ENCODE results near the gene SNHG17.
"Not testable (repeated sequence)": the region's sequence is repeated elsewhere in the genome, so short reads cannot be mapped to it uniquely, and the experiment has no call there.

SNHG17 gene

DNA sequence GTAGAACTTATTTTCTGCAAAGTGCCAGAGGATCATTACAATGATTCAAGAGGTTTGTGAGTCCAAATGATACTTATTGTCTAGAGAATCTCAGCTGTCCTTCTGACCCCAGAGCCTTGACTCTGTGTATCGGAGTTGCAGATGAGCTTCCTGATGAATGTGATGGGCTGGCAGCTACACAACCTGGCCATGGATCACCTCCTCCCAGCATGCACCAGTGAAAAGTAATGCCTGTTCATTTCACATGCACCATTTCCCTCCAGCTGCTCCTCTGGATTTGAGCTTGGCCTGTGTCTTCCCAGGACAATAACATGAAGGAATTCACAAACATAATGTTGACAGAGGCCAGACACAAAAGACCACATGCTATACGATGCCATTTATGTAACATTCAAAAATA, 30.0 kb downstream of the SNHG17 start:
- no peak for DNase-seq (ENCODE audit: low read depth)
- no peak overlapping the region for H3K4me3 ChIP-seq (ENCODE audit: low read length)
- TF ChIP-seq, protein P1, sequence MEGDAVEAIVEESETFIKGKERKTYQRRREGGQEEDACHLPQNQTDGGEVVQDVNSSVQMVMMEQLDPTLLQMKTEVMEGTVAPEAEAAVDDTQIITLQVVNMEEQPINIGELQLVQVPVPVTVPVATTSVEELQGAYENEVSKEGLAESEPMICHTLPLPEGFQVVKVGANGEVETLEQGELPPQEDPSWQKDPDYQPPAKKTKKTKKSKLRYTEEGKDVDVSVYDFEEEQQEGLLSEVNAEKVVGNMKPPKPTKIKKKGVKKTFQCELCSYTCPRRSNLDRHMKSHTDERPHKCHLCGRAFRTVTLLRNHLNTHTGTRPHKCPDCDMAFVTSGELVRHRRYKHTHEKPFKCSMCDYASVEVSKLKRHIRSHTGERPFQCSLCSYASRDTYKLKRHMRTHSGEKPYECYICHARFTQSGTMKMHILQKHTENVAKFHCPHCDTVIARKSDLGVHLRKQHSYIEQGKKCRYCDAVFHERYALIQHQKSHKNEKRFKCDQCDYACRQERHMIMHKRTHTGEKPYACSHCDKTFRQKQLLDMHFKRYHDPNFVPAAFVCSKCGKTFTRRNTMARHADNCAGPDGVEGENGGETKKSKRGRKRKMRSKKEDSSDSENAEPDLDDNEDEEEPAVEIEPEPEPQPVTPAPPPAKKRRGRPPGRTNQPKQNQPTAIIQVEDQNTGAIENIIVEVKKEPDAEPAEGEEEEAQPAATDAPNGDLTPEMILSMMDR (conservative IDR thresholded peaks at IDR 0.05; ENCODE audit: low read depth, low read length): no peak

DNA sequence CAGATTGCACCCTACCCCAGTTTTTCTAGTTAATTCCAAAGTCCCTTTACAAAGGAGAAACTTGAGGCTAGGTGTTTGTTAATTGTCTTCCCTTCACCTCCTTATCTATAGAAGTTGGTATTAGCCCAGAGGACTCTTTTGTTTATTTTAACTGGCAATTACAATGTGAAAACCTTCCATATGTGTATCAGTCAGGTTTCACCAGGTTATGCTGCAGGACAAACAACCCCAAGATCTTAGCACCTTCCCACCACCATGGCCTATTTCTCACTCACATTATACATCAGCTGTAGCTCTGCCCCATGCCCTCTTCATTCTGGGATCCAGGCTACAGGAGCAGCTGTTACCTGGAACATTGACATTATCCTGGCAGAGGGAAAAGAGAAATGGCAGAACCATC, 31.1 kb downstream of the SNHG17 start:
- H3K4me3 ChIP-seq (ENCODE audit: low read length): no peak overlapping the region
- TF ChIP-seq, protein P1 (conservative IDR thresholded peaks at IDR 0.05; ENCODE audit: low read depth, low read length): no peak
- no peak for DNase-seq (ENCODE audit: low read depth)

DNA sequence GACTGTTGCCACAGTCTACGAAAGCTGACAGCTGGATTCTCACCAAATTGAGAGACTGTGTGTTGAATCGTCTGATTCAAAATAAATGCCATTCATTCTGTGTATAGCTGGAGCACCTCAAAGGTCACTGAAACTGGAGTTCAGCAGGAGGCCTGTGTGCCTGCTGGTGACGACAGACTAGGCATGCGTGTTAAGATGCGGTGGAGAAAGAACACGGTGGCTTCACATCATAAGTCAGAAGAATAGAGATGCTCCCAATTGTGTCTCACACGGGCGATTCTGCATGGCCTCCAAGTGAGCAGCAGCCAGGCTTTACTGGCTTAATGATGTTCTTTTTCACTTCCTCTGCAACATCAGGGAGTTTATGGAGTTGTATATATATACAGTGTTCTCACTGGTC, 32.3 kb downstream of the SNHG17 start:
- TF ChIP-seq, protein P1 (conservative IDR thresholded peaks at IDR 0.05; ENCODE audit: low read depth, low read length): no peak
- no peak for DNase-seq (ENCODE audit: low read depth)
- no peak overlapping the region for H3K4me3 ChIP-seq (ENCODE audit: low read length)

DNA sequence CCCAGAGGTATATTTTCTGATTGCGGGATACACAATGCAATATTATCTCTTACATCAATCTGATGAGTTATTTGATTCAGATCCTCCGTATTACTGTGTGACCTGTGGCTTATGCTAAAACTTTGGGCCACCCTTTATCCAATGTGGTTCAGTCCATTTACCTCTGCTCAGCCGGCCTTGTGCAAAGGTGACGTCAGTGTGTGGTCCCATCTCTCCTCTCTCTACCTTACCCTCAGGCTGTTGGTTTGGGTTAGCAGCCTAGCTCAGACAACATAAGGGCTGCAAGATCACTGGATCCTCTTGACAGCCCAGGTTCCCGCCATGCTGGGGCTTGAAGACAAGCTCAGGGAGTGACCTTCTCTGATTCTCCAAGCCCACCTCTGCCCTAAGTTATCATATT, 33.0 kb downstream of the SNHG17 start:
- no peak for DNase-seq (ENCODE audit: low read depth)
- no peak overlapping the region for H3K4me3 ChIP-seq (ENCODE audit: low read length)
- TF ChIP-seq, protein P1 (conservative IDR thresholded peaks at IDR 0.05; ENCODE audit: low read depth, low read length): no peak

DNA sequence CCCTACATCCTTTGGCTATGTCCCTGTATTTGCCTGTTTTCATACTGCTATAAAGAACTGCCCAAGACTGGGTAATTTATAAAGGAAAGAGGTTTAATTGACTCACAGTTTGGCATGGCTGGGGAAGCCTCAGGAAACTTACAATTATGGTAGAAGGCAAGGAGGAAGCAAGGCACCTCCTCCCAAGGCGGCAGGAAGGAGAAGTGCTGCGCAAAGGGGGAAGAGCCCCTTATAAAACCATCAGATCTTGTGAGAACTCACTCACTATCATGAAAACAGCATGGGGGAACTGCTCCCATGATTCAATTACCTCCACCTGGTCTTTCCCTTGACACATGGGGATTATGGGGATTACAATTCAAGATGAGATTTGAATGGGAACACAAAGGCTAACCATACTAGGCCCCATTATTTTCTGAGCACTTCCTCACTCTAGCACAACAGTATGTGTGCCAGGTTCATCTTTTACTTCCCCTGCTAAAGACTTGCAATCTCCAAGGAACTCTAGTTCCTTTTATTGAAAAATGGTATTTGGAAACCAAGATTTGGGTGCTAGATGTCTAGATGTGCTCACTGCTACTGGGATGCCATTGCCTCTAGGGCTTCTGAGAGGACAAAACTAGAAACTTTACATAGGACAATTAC, 39.3 kb downstream of the SNHG17 start:
- not testable (repeated sequence) for H3K4me3 ChIP-seq (ENCODE audit: low read length); DNase-seq (ENCODE audit: low read depth)

DNA sequence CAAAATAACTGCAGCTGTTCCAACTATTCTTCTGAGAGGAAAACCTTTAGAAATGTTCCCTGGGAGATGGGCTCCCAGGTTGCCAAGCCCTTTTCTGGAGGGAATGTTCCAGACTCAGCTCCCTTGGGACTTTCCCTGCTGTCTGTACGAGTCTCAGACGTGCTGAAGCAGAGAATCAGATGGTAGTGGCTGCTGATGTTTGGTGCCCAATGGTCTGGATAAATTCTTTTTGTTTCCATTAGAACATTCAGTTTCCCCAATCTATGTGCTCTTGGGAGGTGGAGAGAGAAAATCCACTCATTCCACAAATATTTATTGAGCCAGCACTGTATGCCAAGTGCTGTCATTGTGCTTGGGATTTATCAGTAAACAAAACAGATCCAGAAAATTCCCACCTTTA, 40.0 kb downstream of the SNHG17 start:
- no peak for DNase-seq (ENCODE audit: low read depth)
- H3K4me3 ChIP-seq (ENCODE audit: low read length): no peak overlapping the region
- TF ChIP-seq, protein P1 (conservative IDR thresholded peaks at IDR 0.05; ENCODE audit: low read depth, low read length): no peak

DNA sequence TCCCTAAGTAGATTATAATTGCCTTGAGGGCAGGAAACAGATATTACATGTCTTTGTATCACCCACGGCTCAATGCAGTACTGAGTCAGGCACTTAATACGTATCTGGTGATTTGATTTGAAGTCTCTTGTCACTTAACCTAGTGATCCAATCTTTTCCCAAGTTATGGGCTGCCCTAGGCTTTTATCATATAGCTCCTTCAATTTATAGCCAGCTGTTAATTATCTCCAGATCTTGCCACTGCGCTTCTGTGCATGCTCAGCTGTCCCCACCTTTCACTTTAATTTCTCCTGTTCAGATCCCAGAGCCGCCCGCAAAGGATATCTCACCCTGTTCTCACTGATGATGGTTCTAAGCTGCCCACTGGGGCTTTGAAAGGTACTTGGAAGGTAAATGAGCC, 41.9 kb downstream of the SNHG17 start:
- TF ChIP-seq, protein P1 (conservative IDR thresholded peaks at IDR 0.05; ENCODE audit: low read depth, low read length): no peak
- no peak for DNase-seq (ENCODE audit: low read depth)
- no peak overlapping the region for H3K4me3 ChIP-seq (ENCODE audit: low read length)

Measured in retinal pigment epithelial cell (primary cell).